ENCODE results near the gene KLHL12. TPM values are rescaled to one million over a fixed set of nuclear protein-coding genes. Genes with fewer than 3 reads are reported as not detected.
A peak's percentile ranks its signal among the peaks of the same experiment; 100 is the strongest.

The KLHL12 gene
- polyA plus RNA-seq, 1 donor (not counting 4 experiments of a cell fraction or from before 2014, with no cell fraction given): 32.3 TPM

GRCh38 chr1:202968895-202969295 lies 41.9 kb upstream of the KLHL12 start:
- H3K4me1 ChIP-seq (ENCODE audit: control insufficient read depth, extremely low read depth, insufficient read depth, low read length): peaks cover 35% of the 10 kb centered on the region
- peak; percentile 70 for FAIRE-seq
- H3K27me3 ChIP-seq (ENCODE audit: control insufficient read depth, extremely low read depth, insufficient read depth, low read length): no peaks in the 10 kb centered on the region
- no peaks in the 10 kb centered on the region for H4K20me1 ChIP-seq (ENCODE audit: control insufficient read depth, extremely low read depth, insufficient read depth, low read length)
- peak overlapping the region; percentile 2 for H3K4me2 ChIP-seq (ENCODE audit: control insufficient read depth, extremely low read depth, insufficient read depth, low read depth, low read length)
- dilution Hi-C loops (cut with MboI; ENCODE audit: extremely low pct_ligation_motif_present, low sequenced_read_pairs): no loop called here
- no peaks in the 10 kb centered on the region for H3K9me3 ChIP-seq (ENCODE audit: control insufficient read depth, low read depth, low read length)
- DNase-seq (ENCODE audit: low read depth, low spot score): no peak
- H3K9ac ChIP-seq (ENCODE audit: control insufficient read depth, extremely low read depth, insufficient read depth, low read length): no peak overlapping the region
- no peak overlapping the region for H3K27ac ChIP-seq (ENCODE audit: control insufficient read depth, insufficient read depth, low read length)
- H3K4me3 ChIP-seq (ENCODE audit: control insufficient read depth in 2 of 3, extremely low read depth in 1 of 3, insufficient read depth in 2 of 3, low read depth in 1 of 3, low read length in 3 of 3): no peak overlapping the region
- peaks cover 2 to 8% of the 10 kb centered on the region in 2 experiments for H3K36me3 ChIP-seq (ENCODE audit: control insufficient read depth in 2 of 2, extremely low read depth in 1 of 2, insufficient read depth in 2 of 2, low read length in 2 of 2)
- H2AFZ ChIP-seq (ENCODE audit: control insufficient read depth, low read length): peak overlapping the region; percentile 23
- H3K79me2 ChIP-seq (ENCODE audit: control insufficient read depth, insufficient read depth, low read length): peaks cover 14% of the 10 kb centered on the region
- H3K9me1 ChIP-seq (ENCODE audit: control insufficient read depth, extremely low read depth, insufficient read depth, low read length): no peaks in the 10 kb centered on the region
- TF ChIP-seq EZH2 (IDR thresholded peaks at IDR 0.05; ENCODE audit: low read length): no peak
- TF ChIP-seq CTCF (optimal IDR thresholded peaks at IDR 0.05 in 1 of 3, IDR thresholded peaks at IDR 0.05 in 1 of 3, conservative IDR thresholded peaks at IDR 0.05 in 1 of 3; ENCODE audit: extremely low read depth in 1 of 3, insufficient read depth in 2 of 3, low read length in 3 of 3): peak; percentile 76 to 85 (median 85)

- dilution Hi-C loops (cut with MboI; ENCODE audit: extremely low pct_ligation_motif_present, low sequenced_read_pairs): no loop called here
- FAIRE-seq: no peak
Measured at GRCh38 chr1:202968351-202968750, 41.3 kb upstream of the KLHL12 start.

More at GRCh38 chr1:202968351-202968750, 41.3 kb upstream of the KLHL12 start:
- Histone ChIP-seq H3K9me1 (ENCODE audit: control insufficient read depth, extremely low read depth, insufficient read depth, low read length) (peaks cover 3% of the 10 kb centered on the region), H3K9me3 (ENCODE audit: control insufficient read depth, low read depth, low read length) (no peaks in the 10 kb centered on the region), H3K27me3 (ENCODE audit: control insufficient read depth, extremely low read depth, insufficient read depth, low read length) (no peaks in the 10 kb centered on the region), H3K4me3 (ENCODE audit: control insufficient read depth in 2 of 3, extremely low read depth in 1 of 3, insufficient read depth in 2 of 3, low read depth in 1 of 3, low read length in 3 of 3) (no peak overlapping the region), H3K27ac (ENCODE audit: control insufficient read depth, insufficient read depth, low read length) (no peak overlapping the region), H3K4me2 (ENCODE audit: control insufficient read depth, extremely low read depth, insufficient read depth, low read depth, low read length) (no peak overlapping the region), H3K9ac (ENCODE audit: control insufficient read depth, extremely low read depth, insufficient read depth, low read length) (no peak overlapping the region), H2AFZ (ENCODE audit: control insufficient read depth, low read length) (peak overlapping the region; percentile 23), H3K36me3 (ENCODE audit: control insufficient read depth in 2 of 2, extremely low read depth in 1 of 2, insufficient read depth in 2 of 2, low read length in 2 of 2) (peaks cover 6 to 14% of the 10 kb centered on the region in 2 experiments), H3K79me2 (ENCODE audit: control insufficient read depth, insufficient read depth, low read length) (peaks cover 17% of the 10 kb centered on the region), H3K4me1 (ENCODE audit: control insufficient read depth, extremely low read depth, insufficient read depth, low read length) (peaks cover 36% of the 10 kb centered on the region), H4K20me1 (ENCODE audit: control insufficient read depth, extremely low read depth, insufficient read depth, low read length) (no peaks in the 10 kb centered on the region)
- TF ChIP-seq CTCF (optimal IDR thresholded peaks at IDR 0.05 in 1 of 3, IDR thresholded peaks at IDR 0.05 in 1 of 3, conservative IDR thresholded peaks at IDR 0.05 in 1 of 3; ENCODE audit: extremely low read depth in 1 of 3, insufficient read depth in 2 of 3, low read length in 3 of 3) (no peak), EZH2 (IDR thresholded peaks at IDR 0.05; ENCODE audit: low read length) (no peak)
- DNase-seq (ENCODE audit: low read depth, low spot score): no peak
